ENCODE results near the gene MR1. TPM values are rescaled to one million over a fixed set of nuclear protein-coding genes. Genes with fewer than 3 reads are reported as not detected.

Gene MR1
- total RNA-seq, 2 experiments from 2014 or later = 16.2 to 18.1 TPM

DNA sequence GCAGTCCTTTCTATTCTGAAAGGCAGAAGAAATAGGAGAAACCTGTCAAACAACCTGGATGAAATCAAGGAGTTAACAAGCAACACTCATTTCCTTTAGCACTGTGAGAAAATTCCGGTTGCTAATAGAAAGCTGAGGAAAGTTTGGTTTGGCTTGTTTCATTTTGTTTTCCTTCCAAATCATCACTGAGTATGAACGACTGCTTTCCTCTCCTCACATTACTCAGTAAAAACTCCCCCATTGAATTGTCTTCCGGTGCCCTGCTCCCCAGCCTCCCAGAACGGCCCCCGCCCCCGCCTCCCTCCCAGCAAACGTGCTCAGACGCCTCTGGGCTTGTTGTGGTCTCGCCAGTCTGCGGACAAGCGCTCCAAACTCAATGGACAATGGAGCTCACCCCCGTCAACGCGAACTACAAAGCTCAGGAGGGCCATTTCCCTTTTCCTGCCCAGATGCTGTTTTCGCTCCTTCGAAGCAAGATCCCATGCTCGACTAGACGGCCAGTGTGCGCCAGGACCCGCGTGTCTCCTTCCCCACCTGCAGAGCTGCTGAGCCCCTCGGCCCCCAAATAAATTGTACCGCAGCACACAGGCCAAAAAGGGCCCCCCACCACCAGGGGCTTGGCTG lies 11.9 kb upstream of the MR1 start:
- POLR2A ChIA-PET = interaction anchor here (0.9 to 5.2 kb wide), 11 partner anchors 9 to 138 kb away, joined by 3 to 52 read pairs (median 4); partner anchors contain the start of genes IER5 and MR1
- Mint-ChIP-seq H3K4me1 (ENCODE audit: low read depth) (peaks cover 47% of the 10 kb centered on the region), H3K36me3 (ENCODE audit: low read depth) (peaks cover 22% of the 10 kb centered on the region), H3K27ac (peak overlapping the region; percentile 98), H3K27me3 (peaks cover 12% of the 10 kb centered on the region), H3K4me3 (peak overlapping the region; percentile 99), H3K9me3 (no peaks in the 10 kb centered on the region)
- ATAC-seq (ENCODE audit: poor library complexity) = peak; percentile 40
- peak in 13 of 14 experiments; percentile 22 to 80 (median 44) for DNase-seq
- no peaks in the 10 kb centered on the region for H3K27me3 ChIP-seq (ENCODE audit: control insufficient read depth in 1 of 2, insufficient read depth in 2 of 2, low read length in 2 of 2)
- TF ChIP-seq, protein P1, sequence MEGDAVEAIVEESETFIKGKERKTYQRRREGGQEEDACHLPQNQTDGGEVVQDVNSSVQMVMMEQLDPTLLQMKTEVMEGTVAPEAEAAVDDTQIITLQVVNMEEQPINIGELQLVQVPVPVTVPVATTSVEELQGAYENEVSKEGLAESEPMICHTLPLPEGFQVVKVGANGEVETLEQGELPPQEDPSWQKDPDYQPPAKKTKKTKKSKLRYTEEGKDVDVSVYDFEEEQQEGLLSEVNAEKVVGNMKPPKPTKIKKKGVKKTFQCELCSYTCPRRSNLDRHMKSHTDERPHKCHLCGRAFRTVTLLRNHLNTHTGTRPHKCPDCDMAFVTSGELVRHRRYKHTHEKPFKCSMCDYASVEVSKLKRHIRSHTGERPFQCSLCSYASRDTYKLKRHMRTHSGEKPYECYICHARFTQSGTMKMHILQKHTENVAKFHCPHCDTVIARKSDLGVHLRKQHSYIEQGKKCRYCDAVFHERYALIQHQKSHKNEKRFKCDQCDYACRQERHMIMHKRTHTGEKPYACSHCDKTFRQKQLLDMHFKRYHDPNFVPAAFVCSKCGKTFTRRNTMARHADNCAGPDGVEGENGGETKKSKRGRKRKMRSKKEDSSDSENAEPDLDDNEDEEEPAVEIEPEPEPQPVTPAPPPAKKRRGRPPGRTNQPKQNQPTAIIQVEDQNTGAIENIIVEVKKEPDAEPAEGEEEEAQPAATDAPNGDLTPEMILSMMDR (IDR thresholded peaks at IDR 0.05) = no peak
- peak overlapping the region; percentile 76 for H3K4me3 ChIP-seq (ENCODE audit: low read length)
- H3K27ac ChIP-seq (ENCODE audit: low read depth in 1 of 2, low read length in 2 of 2) = peak overlapping the region; percentile 53 to 83
- peaks cover 2% of the 10 kb centered on the region for H3K36me3 ChIP-seq (ENCODE audit: insufficient read depth, low read length)
- H3K4me1 ChIP-seq (ENCODE audit: insufficient read depth, low read length) = peaks cover 26% of the 10 kb centered on the region
- intact Hi-C loops (cut with DNase I, micrococcal nuclease) = loop anchor here (1.0 to 10.0 kb wide), 9 partner anchors 11 to 1147 kb away; partner anchors contain the start of genes ACBD6 (in 1 of the 2), IER5 (in 1 of the 2), MR1 (in 1 of the 2) and QSOX1 (in 1 of the 2)
- CTCF ChIA-PET = interaction anchor here (1.1 to 2.4 kb wide), 6 partner anchors 11 to 128 kb away, joined by 3 to 11 read pairs (median 4); no protein-coding TSS in a partner anchor
- no peaks in the 10 kb centered on the region for H3K9me3 ChIP-seq (ENCODE audit: control insufficient read depth in 1 of 2, insufficient read depth in 1 of 2, low read length in 2 of 2)

DNA sequence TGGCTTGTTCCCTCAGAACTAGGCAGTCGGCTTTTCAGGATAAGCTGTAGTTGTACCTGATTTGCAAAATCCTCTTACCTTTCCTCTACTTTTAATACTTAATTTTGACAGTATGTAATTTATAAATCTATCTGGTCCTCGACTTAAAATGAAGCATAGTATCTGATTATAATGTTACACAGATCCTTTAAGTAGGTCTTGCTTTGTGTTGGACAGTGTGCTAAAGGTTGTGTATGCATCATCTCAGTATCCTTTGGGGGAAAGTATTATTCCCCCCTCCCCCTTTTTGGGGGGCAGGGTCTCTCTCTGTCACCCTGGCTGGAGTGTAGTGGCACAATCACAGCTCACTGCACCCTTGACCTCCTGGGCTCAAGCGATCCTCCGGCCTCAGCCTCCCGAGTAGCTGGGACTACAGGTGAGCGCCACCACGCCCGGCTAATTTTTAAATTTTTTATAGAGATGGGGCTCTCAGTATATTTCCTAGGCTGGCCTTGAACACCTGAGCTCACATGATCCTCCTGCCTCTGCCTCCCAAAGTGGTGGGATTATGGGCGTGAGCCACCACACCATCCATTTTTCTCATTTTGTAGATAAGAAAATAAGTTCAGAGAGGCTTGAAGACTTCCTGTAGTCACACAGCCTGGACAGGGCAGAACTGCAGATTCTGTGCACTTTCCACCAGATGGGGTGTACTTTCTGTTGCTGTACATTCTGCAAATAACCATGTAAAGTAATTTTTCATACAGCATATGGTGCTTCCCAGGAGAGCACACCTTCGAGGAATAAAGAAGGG lies 10.3 kb upstream of the MR1 start:
- H3K9me3 ChIP-seq (ENCODE audit: control insufficient read depth in 1 of 2, insufficient read depth in 1 of 2, low read length in 2 of 2) = no peaks in the 10 kb centered on the region
- H3K27me3 ChIP-seq (ENCODE audit: control insufficient read depth in 1 of 2, insufficient read depth in 2 of 2, low read length in 2 of 2) = no peaks in the 10 kb centered on the region
- DNase-seq (peak in 1 of 14 experiments; percentile 32), ATAC-seq (ENCODE audit: poor library complexity) (no peak)
- ChIA-PET CTCF (interaction anchor here (1.0 to 2.4 kb wide), 4 partner anchors 14 to 119 kb away, joined by 3 to 11 read pairs (median 4); no protein-coding TSS in a partner anchor), POLR2A (interaction anchor here (0.6 to 5.2 kb wide), 7 partner anchors 11 to 125 kb away, joined by 3 to 52 read pairs (median 4); partner anchors contain the start of gene MR1)
- TF ChIP-seq, protein P1 (IDR thresholded peaks at IDR 0.05) = no peak
- Mint-ChIP-seq H3K36me3 (ENCODE audit: low read depth) (peaks cover 17% of the 10 kb centered on the region), H3K27me3 (peaks cover 12% of the 10 kb centered on the region), H3K27ac (peak overlapping the region; percentile 98), H3K9me3 (no peaks in the 10 kb centered on the region), H3K4me1 (ENCODE audit: low read depth) (peaks cover 40% of the 10 kb centered on the region), H3K4me3 (peak overlapping the region; percentile 99)
- H3K36me3 ChIP-seq (ENCODE audit: insufficient read depth, low read length) = no peaks in the 10 kb centered on the region
- H3K27ac ChIP-seq (ENCODE audit: low read depth in 1 of 2, low read length in 2 of 2) = peak overlapping the region in 1 of 2 donors; percentile 15
- intact Hi-C loops (cut with DNase I, micrococcal nuclease) = loop anchor here in 1 of 2 experiments (1.0 to 10.0 kb wide), 9 partner anchors 10 to 1149 kb away; partner anchors contain the start of genes ACBD6, IER5, MR1 and QSOX1
- H3K4me3 ChIP-seq (ENCODE audit: low read length) = peak overlapping the region; percentile 76
- H3K4me1 ChIP-seq (ENCODE audit: insufficient read depth, low read length) = peaks cover 26% of the 10 kb centered on the region

DNA sequence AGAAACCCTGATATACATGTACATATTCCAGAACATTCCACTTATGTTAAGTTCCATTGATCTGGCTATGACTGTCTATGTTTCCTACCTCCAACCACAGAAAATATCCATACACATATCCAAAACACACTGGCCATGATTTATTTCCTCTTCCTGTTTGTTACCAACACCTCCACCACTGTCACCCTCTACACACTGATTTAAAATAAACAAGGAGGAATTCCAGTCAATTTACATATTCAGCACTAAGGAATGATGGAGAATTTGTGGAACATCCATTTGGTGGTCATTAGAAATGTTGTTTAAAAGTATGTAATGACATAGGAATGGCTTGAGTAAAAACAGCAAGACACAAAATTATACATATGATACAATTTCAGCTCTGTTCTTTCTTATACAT lies 5.6 kb upstream of the MR1 start:
- intact Hi-C loops (cut with DNase I, micrococcal nuclease) = loop anchor here in 1 of 2 experiments (10.0 kb wide), 3 partner anchors 873 to 1153 kb away; partner anchors contain the start of genes QSOX1 and TOR1AIP2
- H3K27ac Mint-ChIP-seq = no peak overlapping the region
- TF ChIP-seq, protein P1 (IDR thresholded peaks at IDR 0.05) = no peak
- H3K4me1 ChIP-seq (ENCODE audit: insufficient read depth, low read length) = peaks cover 15% of the 10 kb centered on the region
- no peaks in the 10 kb centered on the region for H3K27me3 ChIP-seq (ENCODE audit: control insufficient read depth in 1 of 2, insufficient read depth in 2 of 2, low read length in 2 of 2)
- H3K36me3 ChIP-seq (ENCODE audit: insufficient read depth, low read length) = no peaks in the 10 kb centered on the region
- no peak overlapping the region for H3K4me3 Mint-ChIP-seq
- no peak overlapping the region for H3K27ac ChIP-seq (ENCODE audit: low read depth in 1 of 2, low read length in 2 of 2)
- CTCF ChIA-PET = no interaction called here
- H3K36me3 Mint-ChIP-seq (ENCODE audit: low read depth) = peaks cover 3% of the 10 kb centered on the region
- H3K9me3 ChIP-seq (ENCODE audit: control insufficient read depth in 1 of 2, insufficient read depth in 1 of 2, low read length in 2 of 2) = no peaks in the 10 kb centered on the region
- POLR2A ChIA-PET = no interaction called here
- no peaks in the 10 kb centered on the region for H3K9me3 Mint-ChIP-seq
- DNase-seq (no peak), ATAC-seq (ENCODE audit: poor library complexity) (no peak)
- H3K27me3 Mint-ChIP-seq = peaks cover 7% of the 10 kb centered on the region
- peaks cover 10% of the 10 kb centered on the region for H3K4me1 Mint-ChIP-seq (ENCODE audit: low read depth)
- no peak overlapping the region for H3K4me3 ChIP-seq (ENCODE audit: low read length)
